ENCODE measurements around the gene UPK2. TPM values are rescaled to one million over a fixed set of nuclear protein-coding genes. Genes with fewer than 3 reads are reported as not detected.
"Not testable (repeated sequence)": the region's sequence is repeated elsewhere in the genome, so short reads cannot be mapped to it uniquely, and the experiment has no call there.

UPK2 gene
- total RNA-seq, 1 donor from 2014 or later: 26.8 TPM

GRCh38 chr11:118956847-118957469 is 860 bp downstream of the UPK2 start:
- Mint-ChIP-seq H3K27ac (peak overlapping the region; percentile 81), H3K9me3 (no peaks in the 10 kb centered on the region), H3K4me3 (peak overlapping the region; percentile 66), H3K27me3 (peaks cover 30% of the 10 kb centered on the region), H3K36me3 (no peaks in the 10 kb centered on the region), H3K4me1 (ENCODE audit: unreplicated experiment) (peaks cover 12% of the 10 kb centered on the region)
- no peak for DNase-seq (ENCODE audit: extremely low spot score, unreplicated experiment)
- TF ChIP-seq CTCF (conservative IDR thresholded peaks at IDR 0.05): peak; percentile 1

DNA sequence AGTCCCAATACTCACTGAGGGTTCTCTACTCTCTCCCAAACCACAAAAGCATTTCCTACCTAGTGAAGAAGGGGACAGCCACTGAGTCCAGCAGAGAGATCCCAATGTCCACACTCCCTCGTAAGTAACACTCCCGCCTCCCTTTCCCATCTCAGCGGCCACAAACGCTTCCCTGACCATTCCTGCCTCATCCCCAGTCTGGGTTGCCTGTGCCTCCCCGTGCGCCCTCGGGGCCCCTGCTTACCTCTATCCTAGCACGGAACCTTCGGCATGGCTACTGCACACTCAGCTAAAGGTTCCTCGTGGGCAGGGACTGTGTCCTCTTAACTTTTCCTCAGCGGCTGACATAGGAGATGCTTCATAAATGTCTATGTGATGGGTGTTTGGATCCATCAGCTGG is 1.5 kb downstream of the UPK2 start:
- Mint-ChIP-seq H3K9me3 (no peaks in the 10 kb centered on the region), H3K27ac (no peak overlapping the region), H3K36me3 (no peaks in the 10 kb centered on the region), H3K4me1 (ENCODE audit: unreplicated experiment) (peaks cover 12% of the 10 kb centered on the region), H3K27me3 (peaks cover 30% of the 10 kb centered on the region), H3K4me3 (peak overlapping the region; percentile 69)
- DNase-seq (ENCODE audit: extremely low spot score, unreplicated experiment): no peak
- no peak for TF ChIP-seq CTCF (conservative IDR thresholded peaks at IDR 0.05)

GRCh38 chr11:118957968-118958367 is 1.9 kb downstream of the UPK2 start:
- Mint-ChIP-seq H3K27ac (no peak overlapping the region), H3K27me3 (peaks cover 26% of the 10 kb centered on the region), H3K36me3 (no peaks in the 10 kb centered on the region), H3K4me3 (no peak overlapping the region), H3K9me3 (no peaks in the 10 kb centered on the region), H3K4me1 (ENCODE audit: unreplicated experiment) (peaks cover 12% of the 10 kb centered on the region)
- no peak for DNase-seq (ENCODE audit: extremely low spot score, unreplicated experiment)
- no peak for TF ChIP-seq CTCF (conservative IDR thresholded peaks at IDR 0.05)

DNA sequence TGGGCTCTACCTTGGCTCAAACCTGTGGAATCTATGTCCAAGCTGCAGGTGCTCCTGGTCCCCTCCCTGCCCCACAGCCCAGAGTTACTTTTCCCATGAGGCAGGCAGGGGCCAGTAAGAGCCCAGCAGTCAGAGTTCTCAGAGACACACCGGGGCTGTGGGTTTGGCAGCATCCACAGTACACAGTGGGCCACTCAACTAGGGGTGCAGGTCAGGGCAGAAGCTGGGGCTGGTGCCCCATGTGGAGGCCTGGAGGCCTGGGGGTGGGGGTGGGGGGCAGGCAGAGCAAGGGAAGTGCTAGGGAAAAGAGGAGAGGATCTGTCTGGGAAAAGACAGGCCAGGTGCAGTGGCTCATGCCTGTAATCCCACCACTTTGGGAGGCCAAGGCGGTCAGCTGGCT is 2.5 kb downstream of the UPK2 start:
- no peaks in the 10 kb centered on the region for H3K9me3 Mint-ChIP-seq
- H3K36me3 Mint-ChIP-seq: no peaks in the 10 kb centered on the region
- H3K4me1 Mint-ChIP-seq (ENCODE audit: unreplicated experiment): peaks cover 12% of the 10 kb centered on the region
- H3K4me3 Mint-ChIP-seq: no peak overlapping the region
- no peak overlapping the region for H3K27ac Mint-ChIP-seq
- DNase-seq (ENCODE audit: extremely low spot score, unreplicated experiment): no peak
- no peak for TF ChIP-seq CTCF (conservative IDR thresholded peaks at IDR 0.05)
- peaks cover 21% of the 10 kb centered on the region for H3K27me3 Mint-ChIP-seq

DNA sequence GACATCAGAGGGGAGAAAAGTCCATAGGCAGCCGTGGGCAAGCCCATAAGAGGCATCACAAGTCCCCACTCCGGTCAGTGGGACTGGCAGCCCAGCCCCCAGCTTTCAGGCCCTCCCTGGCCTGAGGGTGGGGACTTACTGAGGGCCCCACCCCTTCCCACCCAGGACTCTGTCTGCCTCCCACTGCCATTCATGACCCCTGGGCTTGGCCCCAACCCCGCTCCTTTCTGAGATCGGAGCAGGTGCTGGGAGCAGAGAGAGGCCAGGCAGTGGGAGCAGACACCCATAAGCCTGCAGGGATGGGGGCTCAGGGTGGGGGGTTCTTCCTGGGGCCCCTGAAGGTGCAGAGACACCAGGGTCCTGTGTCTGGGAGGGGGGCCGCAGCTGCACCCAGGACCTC is 5.1 kb downstream of the UPK2 start:
- Mint-ChIP-seq H3K27ac (no peak overlapping the region), H3K36me3 (no peaks in the 10 kb centered on the region), H3K4me1 (ENCODE audit: unreplicated experiment) (peaks cover 5% of the 10 kb centered on the region), H3K27me3 (peaks cover 9% of the 10 kb centered on the region), H3K4me3 (no peak overlapping the region), H3K9me3 (no peaks in the 10 kb centered on the region)
- TF ChIP-seq CTCF (conservative IDR thresholded peaks at IDR 0.05): no peak
- DNase-seq (ENCODE audit: extremely low spot score, unreplicated experiment): no peak

DNA sequence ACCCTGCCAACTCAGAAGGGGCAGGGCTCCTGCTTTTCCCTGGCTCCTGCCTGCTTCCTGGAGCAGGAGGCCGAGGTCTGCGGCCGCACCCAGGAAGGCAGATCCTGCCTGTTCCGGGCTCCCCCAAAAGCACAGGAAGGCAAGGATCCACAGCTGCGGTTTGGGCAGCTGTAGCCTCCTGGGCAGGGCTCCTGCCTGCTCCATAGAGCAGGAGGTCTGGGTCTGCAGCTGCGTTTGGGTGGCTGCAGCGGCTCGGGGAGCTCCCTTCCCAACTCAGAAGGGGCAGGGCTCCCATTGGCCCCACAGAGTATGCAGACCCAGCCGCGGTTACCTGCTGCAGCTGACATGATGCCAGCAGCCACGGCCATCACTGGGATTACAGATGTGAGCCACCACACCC is 5.5 kb downstream of the UPK2 start:
- H3K4me1 Mint-ChIP-seq (ENCODE audit: unreplicated experiment): peaks cover 1% of the 10 kb centered on the region

GRCh38 chr11:118969508-118969907 is 13.4 kb downstream of the UPK2 start:
- not testable (repeated sequence) for H3K4me1 Mint-ChIP-seq (ENCODE audit: unreplicated experiment); H3K9me3 Mint-ChIP-seq; H3K27me3 Mint-ChIP-seq; DNase-seq (ENCODE audit: extremely low spot score, unreplicated experiment); H3K36me3 Mint-ChIP-seq; H3K27ac Mint-ChIP-seq; H3K4me3 Mint-ChIP-seq

More for the DNA sequence above, 5.5 kb downstream of the UPK2 start:
- peaks cover 6% of the 10 kb centered on the region for H3K27me3 Mint-ChIP-seq
- no peak overlapping the region for H3K4me3 Mint-ChIP-seq
- H3K36me3 Mint-ChIP-seq: no peaks in the 10 kb centered on the region
- no peak overlapping the region for H3K27ac Mint-ChIP-seq
- no peak for TF ChIP-seq CTCF (conservative IDR thresholded peaks at IDR 0.05)
- H3K9me3 Mint-ChIP-seq: no peaks in the 10 kb centered on the region
- no peak for DNase-seq (ENCODE audit: extremely low spot score, unreplicated experiment)
